HL-60 (cell line): ENCODE results near the gene ZNF501.

ENCODE experiments used
- GABPA ChIP-seq: IDR thresholded peaks from 2 replicates; pipeline ENCODE4 v1.6.1; 2012; ENCODE audit warnings: low read depth
- POLR2AphosphoS5 ChIP-seq: IDR thresholded peaks from 2 replicates; pipeline ENCODE4 v1.6.1; 2012; ENCODE audit warnings: low read depth
- SPI1 ChIP-seq: IDR thresholded peaks from 2 replicates; pipeline ENCODE4 v1.6.1; 2012; ENCODE audit warnings: low read depth, mild to moderate bottlenecking, borderline replicate concordance
- TF ChIP-seq, protein P1 (sequence below): IDR thresholded peaks from one replicate; pipeline ENCODE4 v1.5.1; 2011; ENCODE audit warnings: low read length, control low read depth, inconsistent platforms; ENCODE audit not compliant: insufficient read depth
- TF ChIP-seq, protein P2 (sequence below): IDR thresholded peaks from 2 replicates; pipeline ENCODE4 v1.6.1; 2012; ENCODE audit warnings: low read depth; ENCODE audit not compliant: insufficient replicate concordance

GRCh38 chr3:44682182-44682896 is 47.1 kb upstream of the ZNF501 start:
- TF ChIP-seq, protein P1, sequence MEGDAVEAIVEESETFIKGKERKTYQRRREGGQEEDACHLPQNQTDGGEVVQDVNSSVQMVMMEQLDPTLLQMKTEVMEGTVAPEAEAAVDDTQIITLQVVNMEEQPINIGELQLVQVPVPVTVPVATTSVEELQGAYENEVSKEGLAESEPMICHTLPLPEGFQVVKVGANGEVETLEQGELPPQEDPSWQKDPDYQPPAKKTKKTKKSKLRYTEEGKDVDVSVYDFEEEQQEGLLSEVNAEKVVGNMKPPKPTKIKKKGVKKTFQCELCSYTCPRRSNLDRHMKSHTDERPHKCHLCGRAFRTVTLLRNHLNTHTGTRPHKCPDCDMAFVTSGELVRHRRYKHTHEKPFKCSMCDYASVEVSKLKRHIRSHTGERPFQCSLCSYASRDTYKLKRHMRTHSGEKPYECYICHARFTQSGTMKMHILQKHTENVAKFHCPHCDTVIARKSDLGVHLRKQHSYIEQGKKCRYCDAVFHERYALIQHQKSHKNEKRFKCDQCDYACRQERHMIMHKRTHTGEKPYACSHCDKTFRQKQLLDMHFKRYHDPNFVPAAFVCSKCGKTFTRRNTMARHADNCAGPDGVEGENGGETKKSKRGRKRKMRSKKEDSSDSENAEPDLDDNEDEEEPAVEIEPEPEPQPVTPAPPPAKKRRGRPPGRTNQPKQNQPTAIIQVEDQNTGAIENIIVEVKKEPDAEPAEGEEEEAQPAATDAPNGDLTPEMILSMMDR, result no peak
- TF ChIP-seq POLR2AphosphoS5, result no peak
- TF ChIP-seq, protein P2, sequence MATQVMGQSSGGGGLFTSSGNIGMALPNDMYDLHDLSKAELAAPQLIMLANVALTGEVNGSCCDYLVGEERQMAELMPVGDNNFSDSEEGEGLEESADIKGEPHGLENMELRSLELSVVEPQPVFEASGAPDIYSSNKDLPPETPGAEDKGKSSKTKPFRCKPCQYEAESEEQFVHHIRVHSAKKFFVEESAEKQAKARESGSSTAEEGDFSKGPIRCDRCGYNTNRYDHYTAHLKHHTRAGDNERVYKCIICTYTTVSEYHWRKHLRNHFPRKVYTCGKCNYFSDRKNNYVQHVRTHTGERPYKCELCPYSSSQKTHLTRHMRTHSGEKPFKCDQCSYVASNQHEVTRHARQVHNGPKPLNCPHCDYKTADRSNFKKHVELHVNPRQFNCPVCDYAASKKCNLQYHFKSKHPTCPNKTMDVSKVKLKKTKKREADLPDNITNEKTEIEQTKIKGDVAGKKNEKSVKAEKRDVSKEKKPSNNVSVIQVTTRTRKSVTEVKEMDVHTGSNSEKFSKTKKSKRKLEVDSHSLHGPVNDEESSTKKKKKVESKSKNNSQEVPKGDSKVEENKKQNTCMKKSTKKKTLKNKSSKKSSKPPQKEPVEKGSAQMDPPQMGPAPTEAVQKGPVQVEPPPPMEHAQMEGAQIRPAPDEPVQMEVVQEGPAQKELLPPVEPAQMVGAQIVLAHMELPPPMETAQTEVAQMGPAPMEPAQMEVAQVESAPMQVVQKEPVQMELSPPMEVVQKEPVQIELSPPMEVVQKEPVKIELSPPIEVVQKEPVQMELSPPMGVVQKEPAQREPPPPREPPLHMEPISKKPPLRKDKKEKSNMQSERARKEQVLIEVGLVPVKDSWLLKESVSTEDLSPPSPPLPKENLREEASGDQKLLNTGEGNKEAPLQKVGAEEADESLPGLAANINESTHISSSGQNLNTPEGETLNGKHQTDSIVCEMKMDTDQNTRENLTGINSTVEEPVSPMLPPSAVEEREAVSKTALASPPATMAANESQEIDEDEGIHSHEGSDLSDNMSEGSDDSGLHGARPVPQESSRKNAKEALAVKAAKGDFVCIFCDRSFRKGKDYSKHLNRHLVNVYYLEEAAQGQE, result no peak
- no peak for TF ChIP-seq SPI1
- TF ChIP-seq GABPA, result no peak
